K562 (cell line): ENCODE measurements around the gene HPX. TPM values are rescaled to one million over a fixed set of nuclear protein-coding genes. Genes with fewer than 3 reads are reported as not detected.

Experiments used
- BACH1 ChIP-seq: fragments of 200-800 bp; sonication (Bioruptor generic); IDR thresholded peaks from 2 replicates; pipeline ENCODE4 v1.6.1; 2016; ENCODE audit warnings: missing genetic modification characterization, missing compliant biosample characterization
- CHCHD3 ChIP-seq: fragments of 250-450 bp; sonication (Bioruptor Pico); IDR thresholded peaks from 2 replicates; pipeline ENCODE4 v2.1.2; 2022; ENCODE audit warnings: mild to moderate bottlenecking
- CSDE1 ChIP-seq, 2 experiments: fragments of 450-650 bp; IDR thresholded peaks; 2 replicates each; pipeline ENCODE4 v1.6.1; 2016; ENCODE audit warnings: mild to moderate bottlenecking in 1 of 2
- DIDO1 ChIP-seq: fragments of 450-650 bp; IDR thresholded peaks from 2 replicates; pipeline ENCODE4 v1.6.1; 2016; ENCODE audit warnings: low read depth, missing biosample characterization, missing genetic modification characterization
- HDAC1 ChIP-seq, 2 experiments: fragments of 450-650 bp; IDR thresholded peaks; 2 replicates each; pipeline ENCODE4 v1.6.1; 2016 to 2017; ENCODE audit warnings: inconsistent platforms in 1 of 2, mild to moderate bottlenecking in 1 of 2, moderate library complexity in 1 of 2
- HNRNPK ChIP-seq: fragments of 200-400 bp; formaldehyde crosslinking; IDR thresholded peaks from one replicate; pipeline ENCODE4 v1.6.1; 2018; ENCODE audit warnings: mild to moderate bottlenecking, low read depth, low read length; ENCODE audit not compliant: poor library complexity, severe bottlenecking
- JUN ChIP-seq, 2 experiments: sonication (generic) in 1 of 2; formaldehyde crosslinking in 1 of 2; IDR thresholded peaks; 2 replicates each; pipeline versions ENCODE4 v1.6.1 to v1.8.0; 2012 to 2022; ENCODE audit warnings: borderline replicate concordance in 2 of 2, mild to moderate bottlenecking in 2 of 2, improper control_type of control experiment in 1 of 2, low read depth in 1 of 2, low read length in 1 of 2, missing genetic modification reagents in 1 of 2
- KDM1A ChIP-seq, 2 experiments: fragments of 450-650 bp; IDR thresholded peaks; 2 replicates each; pipeline ENCODE4 v1.6.1; 2016; ENCODE audit warnings: mild to moderate bottlenecking in 2 of 2
- KLF10 ChIP-seq: fragments of 250-450 bp; sonication (Bioruptor Pico); IDR thresholded peaks from 2 replicates; pipeline ENCODE4 v1.6.1; 2021; ENCODE audit warnings: matching md5 sums
- LCOR ChIP-seq: sonication (generic); formaldehyde crosslinking; IDR thresholded peaks from 2 replicates; pipeline ENCODE4 v1.8.0; 2022; ENCODE audit warnings: mild to moderate bottlenecking, missing genetic modification reagents
- NCOA2 ChIP-seq, 2 experiments: fragments of 450-650 bp; IDR thresholded peaks; 2 replicates each; pipeline ENCODE4 v1.6.1; 2018; ENCODE audit warnings: mild to moderate bottlenecking in 2 of 2, moderate library complexity in 1 of 2; ENCODE audit not compliant: partially characterized antibody in 2 of 2
- NFE2 ChIP-seq: IDR thresholded peaks from 2 replicates; pipeline ENCODE4 v1.6.1; 2014; ENCODE audit warnings: antibody characterized with exemption, low read depth
- RNF2 ChIP-seq: sonication (generic); IDR thresholded peaks from 2 replicates; pipeline ENCODE4 v1.6.1; 2016
- SMARCA5 ChIP-seq: fragments of 450-650 bp; IDR thresholded peaks from 2 replicates; pipeline ENCODE4 v1.6.1; 2016
- SOX6 ChIP-seq: fragments of 450-650 bp; IDR thresholded peaks from 2 replicates; pipeline ENCODE4 v1.6.1; 2014; ENCODE audit warnings: mild to moderate bottlenecking
- WHSC1 ChIP-seq: IDR thresholded peaks from one replicate; pipeline ENCODE4 v1.6.1; 2012; ENCODE audit warnings: low read length, control low read depth, inconsistent platforms
- ZFX ChIP-seq: sonication (generic); formaldehyde crosslinking; IDR thresholded peaks from 2 replicates; pipeline ENCODE4 v1.8.0; 2022; ENCODE audit warnings: mild to moderate bottlenecking, missing genetic modification reagents, moderate library complexity
- ZNF146 ChIP-seq: IDR thresholded peaks from one replicate; pipeline ENCODE4 v1.6.1; 2018; ENCODE audit warnings: missing compliant biosample characterization; ENCODE audit not compliant: unreplicated experiment
- ZNF232 ChIP-seq: sonication (generic); formaldehyde crosslinking; IDR thresholded peaks from 2 replicates; pipeline ENCODE4 v1.8.0; 2022; ENCODE audit warnings: mild to moderate bottlenecking, missing genetic modification reagents
- ZNF644 ChIP-seq: fragments of 200-800 bp; sonication (Bioruptor generic); IDR thresholded peaks from 2 replicates; pipeline ENCODE4 v1.6.1; 2016; ENCODE audit warnings: low read depth, missing genetic modification characterization, missing compliant biosample characterization
- polyA plus RNA-seq, 8 experiments: library from polyadenylated mRNA; depleted of rRNA in 4 of 8; stranded (reverse) in 5 of 8; unstranded in 3 of 8; fragments of >200 nt; fragmentation: Nextera tagmentation in 2 of 8; fragmentation: Illumina TruSeq in 1 of 8; extraction: Ambion mirVana in 2 of 8; extraction: Trizol in 1 of 8; gene quantifications; 2 replicates each; pipeline versions ENCODE4 v1.2.1 to v1.2.3, GENCODE V29; 2011 to 2014; ENCODE audit warnings: inconsistent platforms in 1 of 8, missing spikeins in 1 of 8
- total RNA-seq, 7 experiments: library from RNA; depleted of rRNA in 6 of 7; stranded (reverse); fragments of >200 nt in 6 of 7; fragmentation: Illumina TruSeq in 2 of 7; extraction: Trizol in 2 of 7; gene quantifications; 2 replicates each; pipeline versions ENCODE4 v1.2.1 to v1.2.3, GENCODE V29; 2011 to 2021; ENCODE audit warnings: low replicate concordance in 1 of 7
- TF ChIP-seq, protein P1 (sequence below): fragments of 450-650 bp; IDR thresholded peaks from 2 replicates; pipeline ENCODE4 v1.6.1; 2016; ENCODE audit warnings: missing biosample characterization, missing genetic modification characterization
- TF ChIP-seq, protein P2 (sequence below): sonication (generic); formaldehyde crosslinking; IDR thresholded peaks from 2 replicates; pipeline ENCODE4 v1.9.0; 2022; ENCODE audit warnings: mild to moderate bottlenecking, missing genetic modification reagents
- TF ChIP-seq, protein P3 (sequence below): fragments of 450-650 bp; formaldehyde crosslinking; IDR thresholded peaks from 2 replicates; pipeline ENCODE4 v1.4.0; 2020; ENCODE audit warnings: mild to moderate bottlenecking, mixed read lengths
- TF ChIP-seq, protein P4 (sequence below): fragments of 250-450 bp; sonication (Bioruptor Pico); IDR thresholded peaks from 2 replicates; pipeline ENCODE4 v1.8.0; 2021; ENCODE audit warnings: mild to moderate bottlenecking, moderate library complexity

Gene HPX
- total and polyA plus RNA-seq, 9 of the 15 experiments (the other 6 are each of a cell fraction or from before 2014, with no cell fraction given), result 0.12 to 1.2 (median 0.49) TPM; not detected in 1

DNA sequence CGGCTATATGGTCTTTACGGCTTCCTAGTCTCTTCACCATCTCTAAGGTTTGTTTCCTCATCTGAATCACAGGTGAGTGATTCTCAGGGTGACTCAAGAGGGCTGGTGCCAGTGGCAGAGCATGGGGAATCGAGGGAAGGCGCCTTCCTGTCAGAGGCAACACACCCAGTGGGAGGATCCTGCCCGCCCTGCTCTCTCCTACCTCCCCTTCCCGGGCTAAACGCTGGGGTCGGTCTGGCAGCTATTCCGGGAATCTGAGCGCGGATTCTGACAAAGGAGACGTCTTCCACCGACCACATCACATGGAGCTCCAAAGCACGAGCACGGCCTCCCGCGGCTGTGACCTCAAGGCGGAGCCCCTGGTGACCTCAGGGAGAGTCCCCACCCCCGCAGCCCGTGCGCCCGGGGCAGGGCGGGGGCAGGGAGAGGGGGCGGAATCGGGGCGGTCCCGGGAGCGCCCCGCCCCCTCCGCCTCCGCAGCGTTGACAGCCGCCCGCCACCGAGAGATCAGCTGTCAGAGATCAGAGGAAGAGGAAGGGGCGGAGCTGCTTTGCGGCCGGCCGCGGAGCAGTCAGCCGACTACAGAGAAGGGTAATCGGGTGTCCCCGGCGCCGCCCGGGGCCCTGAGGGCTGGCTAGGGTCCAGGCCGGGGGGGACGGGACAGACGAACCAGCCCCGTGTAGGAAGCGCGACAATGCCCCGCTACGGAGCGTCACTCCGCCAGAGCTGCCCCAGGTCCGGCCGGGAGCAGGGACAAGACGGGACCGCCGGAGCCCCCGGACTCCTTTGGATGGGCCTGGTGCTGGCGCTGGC is 50.7 kb downstream of the HPX start, which contains the start of gene SMPD1 (continued):
- TF ChIP-seq, protein P1, sequence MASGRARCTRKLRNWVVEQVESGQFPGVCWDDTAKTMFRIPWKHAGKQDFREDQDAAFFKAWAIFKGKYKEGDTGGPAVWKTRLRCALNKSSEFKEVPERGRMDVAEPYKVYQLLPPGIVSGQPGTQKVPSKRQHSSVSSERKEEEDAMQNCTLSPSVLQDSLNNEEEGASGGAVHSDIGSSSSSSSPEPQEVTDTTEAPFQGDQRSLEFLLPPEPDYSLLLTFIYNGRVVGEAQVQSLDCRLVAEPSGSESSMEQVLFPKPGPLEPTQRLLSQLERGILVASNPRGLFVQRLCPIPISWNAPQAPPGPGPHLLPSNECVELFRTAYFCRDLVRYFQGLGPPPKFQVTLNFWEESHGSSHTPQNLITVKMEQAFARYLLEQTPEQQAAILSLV (tag), result no peak
- TF ChIP-seq RNF2 (peak; percentile 68), ZNF232 (CRISPR knock-in tag) (0 out of 2 replicates have a peak, but pooled peaks have one; percentile 46), SOX6 (peak; percentile 55; the same call in 1 of the 2 replicates), BACH1 (tag) (no peak), ZNF146 (CRISPR knock-in tag) (no peak), KDM1A (IDR thresholded peaks at IDR 0.05) (peak; percentile 52 to 55; a peak in 2 of 4 replicates), DIDO1 (no peak), HNRNPK (peak; percentile 53), HDAC1 (IDR thresholded peaks at IDR 0.05) (peak in 1 of 2 experiments; percentile 85; a peak in 2 of 4 replicates), ZFX (CRISPR knock-in tag) (peak; percentile 87), CHCHD3 (CRISPR knock-in tag) (no peak), WHSC1 (no peak), LCOR (peak; percentile 78), NCOA2 (IDR thresholded peaks at IDR 0.05; ENCODE audit: partially characterized antibody in 2 of 2) (no peak), ZNF644 (no peak), SMARCA5 (no peak), JUN (IDR thresholded peaks at IDR 0.05; ENCODE audit: borderline replicate concordance, low read depth, low read length) (0 out of 2 replicates have a peak, but pooled peaks have one; percentile 55), JUN (CRISPR knock-in tag; IDR thresholded peaks at IDR 0.05; ENCODE audit: borderline replicate concordance) (no peak), NFE2 (0 out of 2 replicates have a peak, but pooled peaks have one; percentile 4), KLF10 (CRISPR knock-in tag) (no peak), CSDE1 (IDR thresholded peaks at IDR 0.05) (no peak)
- TF ChIP-seq, protein P2, sequence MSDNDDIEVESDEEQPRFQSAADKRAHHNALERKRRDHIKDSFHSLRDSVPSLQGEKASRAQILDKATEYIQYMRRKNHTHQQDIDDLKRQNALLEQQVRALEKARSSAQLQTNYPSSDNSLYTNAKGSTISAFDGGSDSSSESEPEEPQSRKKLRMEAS (CRISPR knock-in tag), result peak; percentile 92
- TF ChIP-seq, protein P3, sequence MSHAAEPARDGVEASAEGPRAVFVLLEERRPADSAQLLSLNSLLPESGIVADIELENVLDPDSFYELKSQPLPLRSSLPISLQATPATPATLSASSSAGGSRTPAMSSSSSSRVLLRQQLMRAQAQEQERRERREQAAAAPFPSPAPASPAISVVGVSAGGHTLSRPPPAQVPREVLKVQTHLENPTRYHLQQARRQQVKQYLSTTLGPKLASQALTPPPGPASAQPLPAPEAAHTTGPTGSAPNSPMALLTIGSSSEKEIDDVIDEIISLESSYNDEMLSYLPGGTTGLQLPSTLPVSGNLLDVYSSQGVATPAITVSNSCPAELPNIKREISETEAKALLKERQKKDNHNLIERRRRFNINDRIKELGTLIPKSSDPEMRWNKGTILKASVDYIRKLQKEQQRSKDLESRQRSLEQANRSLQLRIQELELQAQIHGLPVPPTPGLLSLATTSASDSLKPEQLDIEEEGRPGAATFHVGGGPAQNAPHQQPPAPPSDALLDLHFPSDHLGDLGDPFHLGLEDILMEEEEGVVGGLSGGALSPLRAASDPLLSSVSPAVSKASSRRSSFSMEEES (CRISPR knock-in tag), result no peak
- TF ChIP-seq, protein P4, sequence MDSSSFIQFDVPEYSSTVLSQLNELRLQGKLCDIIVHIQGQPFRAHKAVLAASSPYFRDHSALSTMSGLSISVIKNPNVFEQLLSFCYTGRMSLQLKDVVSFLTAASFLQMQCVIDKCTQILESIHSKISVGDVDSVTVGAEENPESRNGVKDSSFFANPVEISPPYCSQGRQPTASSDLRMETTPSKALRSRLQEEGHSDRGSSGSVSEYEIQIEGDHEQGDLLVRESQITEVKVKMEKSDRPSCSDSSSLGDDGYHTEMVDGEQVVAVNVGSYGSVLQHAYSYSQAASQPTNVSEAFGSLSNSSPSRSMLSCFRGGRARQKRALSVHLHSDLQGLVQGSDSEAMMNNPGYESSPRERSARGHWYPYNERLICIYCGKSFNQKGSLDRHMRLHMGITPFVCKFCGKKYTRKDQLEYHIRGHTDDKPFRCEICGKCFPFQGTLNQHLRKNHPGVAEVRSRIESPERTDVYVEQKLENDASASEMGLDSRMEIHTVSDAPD (CRISPR knock-in tag), result no peak
